HG03457 (cell line): ENCODE measurements around the gene TPO.
"Not testable (repeated sequence)": the region's sequence is repeated elsewhere in the genome, so short reads cannot be mapped to it uniquely, and the experiment has no call there.

Source experiments
- ATAC-seq: cut with Tn5 transposase; IDR thresholded peaks from one replicate; pipeline ENCODE4 v1.9.1; 2021; ENCODE audit warnings: moderate number of reproducible peaks; ENCODE audit not compliant: unreplicated experiment

Gene TPO

GRCh38 chr2:1482253-1482675, 69.0 kb downstream of the TPO start:
- no peak for ATAC-seq

- no peak for ATAC-seq
These were observed 69.7 kb downstream of the TPO start for GRCh38 chr2:1482981-1483380.

- no peak for ATAC-seq
These were observed 70.3 kb downstream of the TPO start for GRCh38 chr2:1483551-1483950.

GRCh38 chr2:1484131-1484884, 71.0 kb downstream of the TPO start:
- no peak for ATAC-seq

GRCh38 chr2:1486670-1487069, 73.4 kb downstream of the TPO start:
- no peak for ATAC-seq

- ATAC-seq: no peak
These were observed 74.5 kb downstream of the TPO start for GRCh38 chr2:1487758-1488157.

GRCh38 chr2:1488181-1488671, 75.0 kb downstream of the TPO start:
- no peak for ATAC-seq

GRCh38 chr2:1488851-1489250, 75.6 kb downstream of the TPO start:
- ATAC-seq: no peak

GRCh38 chr2:1489486-1489885, 76.2 kb downstream of the TPO start:
- ATAC-seq: no peak

GRCh38 chr2:1490381-1490780, 77.1 kb downstream of the TPO start:
- ATAC-seq: not testable (repeated sequence)

GRCh38 chr2:1491751-1492150, 78.5 kb downstream of the TPO start:
- no peak for ATAC-seq

- ATAC-seq: not testable (repeated sequence)
These were observed 79.0 kb downstream of the TPO start for GRCh38 chr2:1492231-1492630.

GRCh38 chr2:1492711-1493430, 79.6 kb downstream of the TPO start:
- no peak for ATAC-seq

GRCh38 chr2:1493431-1494126, 80.3 kb downstream of the TPO start:
- no peak for ATAC-seq

GRCh38 chr2:1494257-1494656, 81.0 kb downstream of the TPO start:
- ATAC-seq: no peak

GRCh38 chr2:1494906-1495305, 81.6 kb downstream of the TPO start:
- ATAC-seq: no peak

GRCh38 chr2:1495676-1496358, 82.6 kb downstream of the TPO start:
- no peak for ATAC-seq

- no peak for ATAC-seq
These were observed 83.1 kb downstream of the TPO start for GRCh38 chr2:1496359-1496821.

- no peak for ATAC-seq
These were observed 83.9 kb downstream of the TPO start for GRCh38 chr2:1497122-1497611.

- ATAC-seq: no peak
These were observed 84.9 kb downstream of the TPO start for GRCh38 chr2:1498176-1498575.
